OCI-LY1 (cell line): ENCODE data around the gene ADAM12.

Source experiments
- CTCF ChIP-seq: fragments of 200-600 bp; sonication (generic), shearing (Covaris generic); IDR thresholded peaks from 2 replicates; pipeline ENCODE4 v1.5.1; 2017; ENCODE audit warnings: mild to moderate bottlenecking, antibody characterized with exemption, low read length, moderate library complexity, mixed read lengths
- EZH2 ChIP-seq: fragments of 200-600 bp; sonication (generic), shearing (Covaris generic); IDR thresholded peaks from 2 replicates; pipeline ENCODE4 v1.8.0; 2017; ENCODE audit warnings: borderline replicate concordance, mixed run types, mild to moderate bottlenecking, antibody characterized with exemption, low read length, moderate library complexity, mixed read lengths

GRCh38 chr10:126214021-126214420 lies 174.3 kb downstream of the ADAM12 start:
- no peak for TF ChIP-seq CTCF
- TF ChIP-seq EZH2: no peak
